LNCaP clone FGC (cell line): ENCODE data around the gene OLFML2B.

ENCODE experiments used
- DNase-seq: peaks from one replicate; pipeline ENCODE4 v3.0.0-alpha.2; 2011; ENCODE audit warnings: low read depth
- H3K4me3 ChIP-seq: 2 replicates; pipeline ENCODE4 v1.5.1; 2011; ENCODE audit warnings: mild to moderate bottlenecking, low read depth, low read length, control low read depth
- CTCF ChIP-seq: IDR thresholded peaks from 2 replicates; pipeline ENCODE4 v1.5.1; 2012; ENCODE audit warnings: mild to moderate bottlenecking; ENCODE audit not compliant: control insufficient read depth, insufficient read depth; ENCODE audit errors: extremely low read depth

Gene OLFML2B

DNA sequence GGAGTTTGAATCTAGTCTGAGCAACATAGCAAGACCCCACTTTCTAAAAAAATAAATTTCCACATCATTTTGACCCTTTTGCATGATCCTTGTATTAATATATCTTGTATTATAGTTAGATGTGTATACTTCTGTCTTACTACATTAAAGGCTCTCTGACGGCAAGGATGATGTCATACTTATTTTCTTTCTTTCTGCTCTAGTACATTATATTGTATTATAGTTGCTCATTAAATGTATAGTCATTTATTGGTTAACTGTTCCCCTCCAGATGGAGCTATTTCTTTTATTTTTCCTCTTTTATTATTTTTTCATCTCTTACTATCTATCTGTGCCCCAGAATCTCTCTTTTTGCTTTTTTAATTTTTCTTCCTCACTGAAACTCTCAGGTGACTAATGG, 15.0 kb upstream of the OLFML2B start:
- DNase-seq, result no peak
- TF ChIP-seq CTCF, result no peak

GRCh38 chr1:162036163-162036562, 12.5 kb upstream of the OLFML2B start:
- no peak for DNase-seq
- TF ChIP-seq CTCF, result no peak
- no peak overlapping the region for H3K4me3 ChIP-seq

More for the DNA sequence above, 15.0 kb upstream of the OLFML2B start:
- no peak overlapping the region for H3K4me3 ChIP-seq

DNA sequence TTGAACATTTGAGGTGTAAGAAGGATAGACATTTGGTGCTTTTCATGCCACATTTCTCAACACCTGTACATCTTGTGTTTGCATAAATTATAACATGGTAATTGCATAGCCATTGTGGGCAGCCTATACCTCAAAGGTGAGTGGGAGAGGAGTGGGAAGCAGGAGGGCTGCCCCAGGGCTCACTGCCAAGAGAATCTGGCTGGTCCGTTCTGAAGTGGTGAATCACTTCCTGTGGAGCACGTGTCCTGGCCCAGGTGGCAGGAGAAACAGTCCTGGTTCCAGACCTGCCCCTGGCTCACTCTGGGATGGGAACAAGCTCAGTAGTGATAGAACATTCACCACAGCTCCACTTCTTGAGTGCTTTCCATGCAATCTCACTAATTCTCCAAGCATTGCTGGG, 11.6 kb upstream of the OLFML2B start:
- no peak overlapping the region for H3K4me3 ChIP-seq
- no peak for DNase-seq
- TF ChIP-seq CTCF, result no peak

DNA sequence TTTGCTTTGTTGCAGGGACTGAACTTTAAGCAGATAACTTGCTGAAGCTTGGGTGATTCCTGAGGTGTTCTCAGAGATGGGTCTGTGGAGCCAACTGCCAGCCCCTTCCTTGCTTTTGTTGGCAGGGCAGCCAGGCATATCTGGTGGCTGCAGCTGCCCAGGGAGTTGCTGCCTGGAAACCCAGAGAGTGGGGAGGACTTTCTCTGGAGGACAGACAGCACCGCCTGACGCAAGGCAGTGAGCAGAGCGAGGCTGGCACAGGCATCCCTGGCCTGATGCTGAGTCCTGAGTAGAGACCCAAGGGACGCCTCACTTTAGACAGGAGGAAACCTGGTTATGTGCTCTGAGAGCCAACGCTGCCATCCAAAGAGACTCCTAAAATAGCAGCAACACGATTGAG, 9.8 kb upstream of the OLFML2B start:
- TF ChIP-seq CTCF, result no peak
- H3K4me3 ChIP-seq, result no peak overlapping the region
- no peak for DNase-seq

DNA sequence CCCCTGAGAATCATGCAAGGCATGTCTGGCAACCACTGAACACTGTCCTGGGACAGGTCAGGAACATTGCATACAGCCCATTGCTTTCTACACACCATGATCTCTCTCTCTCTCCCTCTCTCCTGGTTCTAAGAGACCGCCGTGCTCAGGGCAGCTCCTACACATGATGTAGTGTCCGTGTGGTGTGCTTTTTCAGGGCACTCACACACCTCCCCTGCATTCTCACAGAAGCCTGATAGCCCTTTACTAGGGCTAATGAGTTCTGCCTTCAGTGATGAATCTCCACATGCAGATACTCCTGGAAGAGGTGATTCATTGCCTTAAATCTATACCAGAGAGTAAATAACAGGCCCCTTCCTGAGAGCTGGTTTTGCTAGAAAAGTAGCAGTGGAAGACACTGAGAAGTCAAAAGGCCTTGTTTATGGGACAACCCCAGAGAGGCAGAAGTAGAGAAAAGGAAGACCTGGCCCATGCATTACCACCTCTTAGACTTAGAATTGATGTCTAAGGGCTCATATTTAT, 7.2 kb upstream of the OLFML2B start:
- no peak for DNase-seq
- H3K4me3 ChIP-seq, result no peak overlapping the region
- no peak for TF ChIP-seq CTCF

- no peak for DNase-seq
- H3K4me3 ChIP-seq, result no peak overlapping the region
- TF ChIP-seq CTCF, result no peak
These were observed 5.5 kb upstream of the OLFML2B start for GRCh38 chr1:162029157-162029556.

DNA sequence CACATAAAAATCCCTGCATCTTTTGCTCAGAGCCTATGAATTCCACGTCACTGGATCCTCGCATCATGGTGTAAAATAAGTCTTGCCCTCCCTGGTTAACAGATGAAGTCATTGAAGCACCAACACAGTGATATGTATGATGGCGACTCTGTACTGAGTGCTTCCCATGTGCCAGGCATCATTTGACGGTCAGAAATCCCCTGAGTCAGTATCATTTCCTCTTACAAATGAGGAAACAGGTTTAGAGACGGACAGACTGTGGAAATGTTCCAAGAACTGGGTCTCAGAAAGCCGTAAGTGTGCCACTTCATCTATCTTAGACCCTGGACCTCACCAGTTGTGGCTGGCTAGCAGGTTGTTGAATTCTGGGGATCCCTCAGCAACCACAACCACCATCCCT, 5.1 kb upstream of the OLFML2B start:
- TF ChIP-seq CTCF, result no peak
- DNase-seq, result no peak
- no peak overlapping the region for H3K4me3 ChIP-seq
